Keratinocyte (primary cell): ENCODE data around the gene GLP2R. TPM values are rescaled to one million over a fixed set of nuclear protein-coding genes. Genes with fewer than 3 reads are reported as not detected.

Experiments used
- DNase-seq: peaks from one replicate; pipeline ENCODE4 v3.0.0-alpha.2; 2011; ENCODE audit warnings: low read depth, missing footprints, low spot score
- FAIRE-seq: peaks from 2 replicates; lab custom pipeline; 2011; peaks lifted over from hg19 to GRCh38; lab: Jason Lieb, UNC
- H2AFZ ChIP-seq: 2 replicates; pipeline ENCODE4 v1.6.0; 2012; ENCODE audit warnings: low read length, control low read depth, inconsistent platforms; ENCODE audit not compliant: control insufficient read depth
- H3K27ac ChIP-seq: 2 replicates; pipeline ENCODE4 v1.5.1; 2011; ENCODE audit warnings: low read length; ENCODE audit not compliant: control insufficient read depth, insufficient read depth
- H3K27me3 ChIP-seq: 3 replicates; pipeline ENCODE4 v1.6.0; 2011; ENCODE audit warnings: low read length; ENCODE audit not compliant: control insufficient read depth, insufficient read depth; ENCODE audit errors: extremely low read depth
- H3K36me3 ChIP-seq, 2 experiments: 2 replicates in 1 of 2; 3 replicates in 1 of 2; pipeline ENCODE4 v1.5.1; 2011; ENCODE audit warnings: low read length in 2 of 2, mild to moderate bottlenecking in 1 of 2; ENCODE audit not compliant: control insufficient read depth in 2 of 2, insufficient read depth in 2 of 2; ENCODE audit errors: extremely low read depth in 1 of 2
- H3K4me1 ChIP-seq: 3 replicates; pipeline ENCODE4 v1.5.1; 2011; ENCODE audit warnings: low read length; ENCODE audit not compliant: control insufficient read depth, insufficient read depth; ENCODE audit errors: extremely low read depth
- H3K4me2 ChIP-seq: 3 replicates; pipeline ENCODE4 v1.6.0; 2011; ENCODE audit warnings: low read depth, low read length; ENCODE audit not compliant: control insufficient read depth, insufficient read depth; ENCODE audit errors: extremely low read depth
- H3K4me3 ChIP-seq, 3 experiments: fragments of 200-600 bp in 1 of 3; sonication (generic) in 1 of 3; 2 replicates in 2 of 3; 3 replicates in 1 of 3; pipeline ENCODE4 v1.5.1; 2011 to 2016; ENCODE audit warnings: low read length in 3 of 3, mild to moderate bottlenecking in 3 of 3, control low read depth in 2 of 3, inconsistent platforms in 1 of 3, low read depth in 1 of 3, mixed read lengths in 1 of 3, mixed run types in 1 of 3, moderate library complexity in 1 of 3; ENCODE audit not compliant: control insufficient read depth in 2 of 3, insufficient read depth in 2 of 3; ENCODE audit errors: extremely low read depth in 1 of 3
- H3K79me2 ChIP-seq: 2 replicates; pipeline ENCODE4 v1.6.0; 2012; ENCODE audit warnings: low read length; ENCODE audit not compliant: control insufficient read depth, insufficient read depth
- H3K9ac ChIP-seq: 3 replicates; pipeline ENCODE4 v1.6.0; 2011; ENCODE audit warnings: low read length; ENCODE audit not compliant: control insufficient read depth, insufficient read depth; ENCODE audit errors: extremely low read depth
- H3K9me1 ChIP-seq: 3 replicates; pipeline ENCODE4 v1.6.0; 2011; ENCODE audit warnings: low read length; ENCODE audit not compliant: control insufficient read depth, insufficient read depth; ENCODE audit errors: extremely low read depth
- H3K9me3 ChIP-seq: 2 replicates; pipeline ENCODE4 v1.5.1; 2012; ENCODE audit warnings: low read depth, low read length; ENCODE audit not compliant: control insufficient read depth
- H4K20me1 ChIP-seq: 3 replicates; pipeline ENCODE4 v1.6.0; 2011; ENCODE audit warnings: low read length; ENCODE audit not compliant: control insufficient read depth, insufficient read depth; ENCODE audit errors: extremely low read depth
- EZH2 ChIP-seq: IDR thresholded peaks from one replicate; pipeline ENCODE4 v1.6.1; 2012; ENCODE audit warnings: inconsistent platforms, mild to moderate bottlenecking, low read length, moderate library complexity
- dilution Hi-C: fragments of 300-500 bp; cut with MboI; formaldehyde crosslinking; loops from one replicate; pipeline ENCODE4 v1.7.0; 2020; ENCODE audit warnings: low sequenced_read_pairs; ENCODE audit not compliant: extremely low pct_ligation_motif_present
- polyA plus RNA-seq, 5 experiments: library from polyadenylated mRNA; depleted of rRNA in 3 of 5; stranded (reverse) in 3 of 5; stranded (forward) in 1 of 5; unstranded in 1 of 5; fragments of >200 nt; gene quantifications; 1 replicate in 1 of 5; 2 replicates in 3 of 5; 3 replicates in 1 of 5; pipeline versions ENCODE4 v1.2.1 to v1.2.3, GENCODE V29; 2011 to 2012; ENCODE audit warnings: missing spikeins in 2 of 5, low read depth in 1 of 5, low replicate concordance in 1 of 5
- TF ChIP-seq, protein P1 (sequence below), 3 experiments: IDR thresholded peaks in 1 of 3; conservative IDR thresholded peaks in 1 of 3; optimal IDR thresholded peaks in 1 of 3; 2 replicates in 2 of 3; 3 replicates in 1 of 3; pipeline versions ENCODE3 to v1.5.1; 2011; ENCODE audit warnings: low read length in 3 of 3, mild to moderate bottlenecking in 3 of 3, moderate library complexity in 2 of 3, control low read depth in 1 of 3, inconsistent platforms in 1 of 3; ENCODE audit not compliant: insufficient read depth in 2 of 3; ENCODE audit errors: extremely low read depth in 1 of 3

Gene GLP2R
- polyA plus RNA-seq, 1 donor (not counting 4 experiments of a cell fraction or from before 2014, with no cell fraction given), result not detected

- Histone ChIP-seq H3K9me3 (peaks cover 2% of the 10 kb centered on the region), H3K9me1 (no peaks in the 10 kb centered on the region), H3K27me3 (no peaks in the 10 kb centered on the region), H3K27ac (no peak within 1 kb of the TSS), H3K9ac (no peak within 1 kb of the TSS), H3K4me1 (no peaks in the 10 kb centered on the region), H3K79me2 (no peaks in the 10 kb centered on the region), H3K4me2 (no peak within 1 kb of the TSS), H3K36me3 (no peaks in the 10 kb centered on the region), H3K4me3 (no peak within 1 kb of the TSS), H4K20me1 (no peaks in the 10 kb centered on the region), H2AFZ (no peak within 1 kb of the TSS)
- TF ChIP-seq, protein P1, sequence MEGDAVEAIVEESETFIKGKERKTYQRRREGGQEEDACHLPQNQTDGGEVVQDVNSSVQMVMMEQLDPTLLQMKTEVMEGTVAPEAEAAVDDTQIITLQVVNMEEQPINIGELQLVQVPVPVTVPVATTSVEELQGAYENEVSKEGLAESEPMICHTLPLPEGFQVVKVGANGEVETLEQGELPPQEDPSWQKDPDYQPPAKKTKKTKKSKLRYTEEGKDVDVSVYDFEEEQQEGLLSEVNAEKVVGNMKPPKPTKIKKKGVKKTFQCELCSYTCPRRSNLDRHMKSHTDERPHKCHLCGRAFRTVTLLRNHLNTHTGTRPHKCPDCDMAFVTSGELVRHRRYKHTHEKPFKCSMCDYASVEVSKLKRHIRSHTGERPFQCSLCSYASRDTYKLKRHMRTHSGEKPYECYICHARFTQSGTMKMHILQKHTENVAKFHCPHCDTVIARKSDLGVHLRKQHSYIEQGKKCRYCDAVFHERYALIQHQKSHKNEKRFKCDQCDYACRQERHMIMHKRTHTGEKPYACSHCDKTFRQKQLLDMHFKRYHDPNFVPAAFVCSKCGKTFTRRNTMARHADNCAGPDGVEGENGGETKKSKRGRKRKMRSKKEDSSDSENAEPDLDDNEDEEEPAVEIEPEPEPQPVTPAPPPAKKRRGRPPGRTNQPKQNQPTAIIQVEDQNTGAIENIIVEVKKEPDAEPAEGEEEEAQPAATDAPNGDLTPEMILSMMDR (optimal IDR thresholded peaks at IDR 0.05 in 1 of 3, IDR thresholded peaks at IDR 0.05 in 1 of 3, conservative IDR thresholded peaks at IDR 0.05 in 1 of 3; ENCODE audit: extremely low read depth in 1 of 3, insufficient read depth in 2 of 3, low read length in 3 of 3), result no peak
- TF ChIP-seq EZH2, result no peak
- dilution Hi-C loops, result no loop called here
- DNase-seq (no peak), FAIRE-seq (no peak)
These were observed 79.3 kb downstream of the GLP2R start, which contains the start of gene RCVRN for GRCh38 chr17:9905078-9905415. TSS of gene RCVRN (minus strand) at chr17:9905271. CDS start at chr17:9905180, 91 bp downstream.

DNA sequence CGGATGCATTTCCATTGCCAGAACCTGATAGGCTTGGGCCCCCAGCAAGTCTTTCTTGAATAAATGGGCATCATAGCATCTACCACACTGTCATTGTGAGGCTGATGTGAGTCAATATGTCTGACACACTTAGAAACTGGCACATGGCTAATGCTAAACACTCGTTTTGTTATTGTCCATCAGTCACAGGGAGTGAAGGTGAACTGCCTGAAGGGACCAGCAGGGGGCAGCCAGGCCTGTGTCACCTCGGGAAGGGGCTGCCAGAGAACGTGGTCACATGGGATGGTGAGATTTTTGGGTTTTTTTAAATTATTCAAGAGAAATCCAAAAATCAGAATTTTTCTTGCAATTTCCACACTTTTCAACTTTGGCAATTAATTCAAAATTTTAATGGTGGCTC is 80.2 kb downstream of the GLP2R start:
- dilution Hi-C loops, result no loop called here
- Histone ChIP-seq H3K27ac (no peak overlapping the region), H3K79me2 (no peaks in the 10 kb centered on the region), H2AFZ (no peak overlapping the region), H3K9me1 (no peaks in the 10 kb centered on the region), H3K36me3 (no peaks in the 10 kb centered on the region), H3K4me1 (no peaks in the 10 kb centered on the region), H3K9me3 (peaks cover 2% of the 10 kb centered on the region), H4K20me1 (no peaks in the 10 kb centered on the region), H3K27me3 (no peaks in the 10 kb centered on the region), H3K4me3 (no peak overlapping the region), H3K4me2 (no peak overlapping the region), H3K9ac (no peak overlapping the region)
- FAIRE-seq (no peak), DNase-seq (no peak)
- no peak for TF ChIP-seq EZH2
- TF ChIP-seq, protein P1 (optimal IDR thresholded peaks at IDR 0.05 in 1 of 3, IDR thresholded peaks at IDR 0.05 in 1 of 3, conservative IDR thresholded peaks at IDR 0.05 in 1 of 3; ENCODE audit: extremely low read depth in 1 of 3, insufficient read depth in 2 of 3, low read length in 3 of 3), result peak in 2 of 3 experiments; percentile 31 to 38
